ENCODE measurements around the gene MRE11. TPM values are rescaled to one million over a fixed set of nuclear protein-coding genes. Genes with fewer than 3 reads are reported as not detected.
A peak's percentile ranks its signal among the peaks of the same experiment; 100 is the strongest.

The MRE11 gene
- 10 to 100 TPM; 15.3 to 18.0 (median 16.9) TPM for total RNA-seq
- long read RNA-seq, donor 1, full-length matches to known transcripts = 6 of 15 reads
- long read RNA-seq, donor 1, partial matches to known transcripts = 2 of 15 reads
- long read RNA-seq, donor 1, other reads (novel, unspliced or antisense) = 7 of 15 reads
- long read RNA-seq, donor 2, full-length matches to known transcripts = 1 of 10 reads
- long read RNA-seq, donor 2, partial matches to known transcripts = 5 of 10 reads
- long read RNA-seq, donor 2, other reads (novel, unspliced or antisense) = 4 of 10 reads

DNA sequence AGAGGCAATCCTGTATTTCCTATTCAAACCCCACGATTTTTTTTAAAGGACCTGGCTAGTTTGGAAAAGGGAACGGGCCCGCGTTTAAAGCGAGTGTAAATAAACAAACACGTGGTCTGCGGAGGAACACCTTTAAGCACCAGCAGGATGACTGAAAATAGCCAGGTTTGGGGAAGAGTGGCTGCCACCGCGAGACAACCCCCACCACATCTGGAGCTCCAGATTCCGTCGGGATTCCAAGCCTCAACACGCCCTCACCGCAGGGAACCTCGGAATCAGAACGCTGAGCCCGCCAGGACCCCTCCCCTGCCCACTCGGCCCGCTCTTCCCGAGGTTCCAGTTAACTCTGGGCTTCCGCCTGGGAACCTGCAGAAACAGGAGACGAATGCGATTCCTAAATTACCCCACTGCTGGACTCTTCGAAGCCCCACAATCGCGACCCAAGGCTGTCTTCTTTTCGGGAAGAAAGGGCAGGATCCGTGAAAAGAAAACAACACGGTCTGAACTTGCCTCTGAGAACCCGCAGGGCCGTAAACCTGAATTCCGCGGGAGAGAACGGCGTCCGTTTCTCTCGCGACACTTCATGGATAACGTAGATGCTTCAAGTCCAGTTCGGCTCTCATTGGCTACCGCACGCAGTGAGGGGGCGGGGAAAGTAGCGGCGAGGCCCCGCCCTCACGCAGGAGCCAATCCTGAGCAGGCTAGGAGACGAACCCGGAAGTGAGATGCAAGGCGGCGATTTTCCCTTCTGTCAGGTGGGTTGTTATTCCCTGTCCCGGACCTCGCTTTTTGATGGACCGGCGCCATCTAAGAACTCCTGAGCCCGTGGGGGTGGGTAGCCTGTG lies at the start of gene MRE11, which contains the start of gene ANKRD49:
Gene MRE11, minus strand, starts transcription at position 564 of the 845 bp plus-strand sequence. CDS start 1,043 bp downstream, outside the sequence.
Gene ANKRD49, plus strand, starts transcription at position 704 of the 845 bp plus-strand sequence. CDS start 2,710 bp downstream, outside the sequence.
- TF ChIP-seq, protein P1, sequence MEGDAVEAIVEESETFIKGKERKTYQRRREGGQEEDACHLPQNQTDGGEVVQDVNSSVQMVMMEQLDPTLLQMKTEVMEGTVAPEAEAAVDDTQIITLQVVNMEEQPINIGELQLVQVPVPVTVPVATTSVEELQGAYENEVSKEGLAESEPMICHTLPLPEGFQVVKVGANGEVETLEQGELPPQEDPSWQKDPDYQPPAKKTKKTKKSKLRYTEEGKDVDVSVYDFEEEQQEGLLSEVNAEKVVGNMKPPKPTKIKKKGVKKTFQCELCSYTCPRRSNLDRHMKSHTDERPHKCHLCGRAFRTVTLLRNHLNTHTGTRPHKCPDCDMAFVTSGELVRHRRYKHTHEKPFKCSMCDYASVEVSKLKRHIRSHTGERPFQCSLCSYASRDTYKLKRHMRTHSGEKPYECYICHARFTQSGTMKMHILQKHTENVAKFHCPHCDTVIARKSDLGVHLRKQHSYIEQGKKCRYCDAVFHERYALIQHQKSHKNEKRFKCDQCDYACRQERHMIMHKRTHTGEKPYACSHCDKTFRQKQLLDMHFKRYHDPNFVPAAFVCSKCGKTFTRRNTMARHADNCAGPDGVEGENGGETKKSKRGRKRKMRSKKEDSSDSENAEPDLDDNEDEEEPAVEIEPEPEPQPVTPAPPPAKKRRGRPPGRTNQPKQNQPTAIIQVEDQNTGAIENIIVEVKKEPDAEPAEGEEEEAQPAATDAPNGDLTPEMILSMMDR (IDR thresholded peaks at IDR 0.05) = no peak
- intact Hi-C loops (cut with DNase I, micrococcal nuclease) = no loop called here

DNA sequence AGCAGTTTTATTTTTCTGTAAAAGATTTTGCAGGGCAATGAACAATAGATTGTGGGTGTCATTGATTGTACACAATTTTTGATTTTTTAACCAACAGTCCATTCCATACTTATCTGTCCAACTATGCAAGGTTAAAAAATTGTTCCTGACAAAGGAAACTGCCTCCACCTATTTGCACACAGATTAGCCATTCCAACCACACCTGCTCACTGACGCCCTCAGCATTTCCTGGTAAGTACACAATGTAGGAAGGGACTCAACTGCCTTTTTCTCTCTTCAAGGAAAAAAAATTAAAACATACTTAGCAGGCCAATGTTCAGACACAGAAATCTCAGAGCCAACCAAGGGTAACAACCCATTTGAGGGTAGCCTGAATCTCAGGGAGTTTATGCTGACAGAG lies 45.8 kb upstream of the MRE11 start:
- no peaks in the 10 kb centered on the region for H3K36me3 ChIP-seq (ENCODE audit: low read depth)
- no peak overlapping the region for H3K4me3 ChIP-seq
- no peaks in the 10 kb centered on the region for H3K9me3 ChIP-seq
- peaks cover 43% of the 10 kb centered on the region for H3K4me1 ChIP-seq (ENCODE audit: low read depth)
- TF ChIP-seq, protein P1 (IDR thresholded peaks at IDR 0.05) = no peak
- intact Hi-C loops (cut with DNase I, micrococcal nuclease) = no loop called here
- ATAC-seq = peak; percentile 51
- peak in 2 of 3 donors; percentile 31 to 76 for DNase-seq

More for the DNA sequence above, at the start of gene MRE11, which contains the start of gene ANKRD49:
- DNase-seq = peak; percentile 98 to 99 (median 98)
- peak within 1 kb of the TSS; percentile 37 for H3K4me3 ChIP-seq
- H3K4me1 ChIP-seq (ENCODE audit: low read depth) = peaks cover 13% of the 10 kb centered on the region
- H3K9me3 ChIP-seq = no peaks in the 10 kb centered on the region
- ATAC-seq = peak; percentile 100
- H3K36me3 ChIP-seq (ENCODE audit: low read depth) = peaks cover 6% of the 10 kb centered on the region

DNA sequence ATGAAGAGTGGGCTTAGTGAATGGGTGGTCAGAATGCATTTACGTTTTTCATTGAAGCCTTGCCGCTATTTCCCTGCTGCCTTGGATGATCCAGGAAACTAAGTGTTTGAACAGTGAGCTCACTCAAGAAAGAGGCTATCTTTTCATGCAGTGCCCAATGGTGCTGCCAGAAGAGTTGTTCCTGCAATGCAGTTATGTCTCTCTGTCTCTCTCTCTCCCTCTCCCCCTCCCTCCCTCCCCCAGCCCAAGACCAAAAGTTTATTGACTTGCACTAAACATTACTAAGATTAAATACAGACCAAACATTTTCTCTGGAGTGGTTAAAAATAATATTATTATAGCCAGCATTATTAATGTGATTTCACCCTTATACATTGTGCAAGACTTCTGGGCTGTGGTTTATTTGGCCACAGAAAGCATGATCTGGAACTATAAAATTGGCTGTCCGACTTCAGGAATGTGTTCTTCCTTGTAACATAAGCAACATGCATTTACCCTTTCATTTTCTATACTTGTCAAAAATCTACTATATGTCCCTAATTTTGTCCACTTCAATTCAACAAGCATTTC lies 43.5 kb upstream of the MRE11 start:
- intact Hi-C loops (cut with DNase I, micrococcal nuclease) = no loop called here
- TF ChIP-seq, protein P1 (IDR thresholded peaks at IDR 0.05) = no peak
- ATAC-seq (peak; percentile 62), DNase-seq (peak in 1 of 3 donors; percentile 40)
- no peaks in the 10 kb centered on the region for H3K9me3 ChIP-seq
- peaks cover 30% of the 10 kb centered on the region for H3K4me1 ChIP-seq (ENCODE audit: low read depth)
- no peak overlapping the region for H3K4me3 ChIP-seq
- H3K36me3 ChIP-seq (ENCODE audit: low read depth) = no peaks in the 10 kb centered on the region

DNA sequence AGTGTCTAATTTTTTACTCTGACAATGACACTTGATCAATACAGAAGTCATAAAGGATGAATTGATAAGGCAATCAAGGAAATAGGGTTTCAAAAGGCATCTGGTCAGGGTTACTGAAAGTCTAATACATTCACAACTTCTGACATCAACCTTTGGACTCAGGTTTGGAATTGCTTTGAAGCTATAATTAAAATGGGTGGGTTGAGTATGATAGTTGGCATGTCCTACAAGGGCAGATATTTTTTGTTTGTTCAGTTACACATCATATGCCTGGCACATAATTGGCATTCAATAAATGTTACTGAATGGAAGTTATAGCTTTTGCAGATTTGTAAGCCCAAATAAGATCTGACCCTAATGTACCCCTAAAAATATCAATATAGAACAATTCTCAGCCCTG lies 42.7 kb upstream of the MRE11 start:
- DNase-seq = no peak

More for the DNA sequence above, 42.7 kb upstream of the MRE11 start:
- intact Hi-C loops (cut with DNase I, micrococcal nuclease) = no loop called here
- ATAC-seq = peak; percentile 79
- no peak overlapping the region for H3K4me3 ChIP-seq
- H3K9me3 ChIP-seq = no peaks in the 10 kb centered on the region
- TF ChIP-seq, protein P1 (IDR thresholded peaks at IDR 0.05) = no peak
- H3K4me1 ChIP-seq (ENCODE audit: low read depth) = peaks cover 29% of the 10 kb centered on the region
- no peaks in the 10 kb centered on the region for H3K36me3 ChIP-seq (ENCODE audit: low read depth)

Measured in mucosa of descending colon (tissue), 3 donors.